Activated CD8-positive, alpha-beta memory T cell treated with anti-CD3 and anti-CD28 coated beads for 24 hours (primary cell): ENCODE data around the gene MAGIX.

Experiments
- DNase-seq: peaks from one replicate; pipeline ENCODE4 v3.0.0-alpha.2; 2020

Gene MAGIX

DNA sequence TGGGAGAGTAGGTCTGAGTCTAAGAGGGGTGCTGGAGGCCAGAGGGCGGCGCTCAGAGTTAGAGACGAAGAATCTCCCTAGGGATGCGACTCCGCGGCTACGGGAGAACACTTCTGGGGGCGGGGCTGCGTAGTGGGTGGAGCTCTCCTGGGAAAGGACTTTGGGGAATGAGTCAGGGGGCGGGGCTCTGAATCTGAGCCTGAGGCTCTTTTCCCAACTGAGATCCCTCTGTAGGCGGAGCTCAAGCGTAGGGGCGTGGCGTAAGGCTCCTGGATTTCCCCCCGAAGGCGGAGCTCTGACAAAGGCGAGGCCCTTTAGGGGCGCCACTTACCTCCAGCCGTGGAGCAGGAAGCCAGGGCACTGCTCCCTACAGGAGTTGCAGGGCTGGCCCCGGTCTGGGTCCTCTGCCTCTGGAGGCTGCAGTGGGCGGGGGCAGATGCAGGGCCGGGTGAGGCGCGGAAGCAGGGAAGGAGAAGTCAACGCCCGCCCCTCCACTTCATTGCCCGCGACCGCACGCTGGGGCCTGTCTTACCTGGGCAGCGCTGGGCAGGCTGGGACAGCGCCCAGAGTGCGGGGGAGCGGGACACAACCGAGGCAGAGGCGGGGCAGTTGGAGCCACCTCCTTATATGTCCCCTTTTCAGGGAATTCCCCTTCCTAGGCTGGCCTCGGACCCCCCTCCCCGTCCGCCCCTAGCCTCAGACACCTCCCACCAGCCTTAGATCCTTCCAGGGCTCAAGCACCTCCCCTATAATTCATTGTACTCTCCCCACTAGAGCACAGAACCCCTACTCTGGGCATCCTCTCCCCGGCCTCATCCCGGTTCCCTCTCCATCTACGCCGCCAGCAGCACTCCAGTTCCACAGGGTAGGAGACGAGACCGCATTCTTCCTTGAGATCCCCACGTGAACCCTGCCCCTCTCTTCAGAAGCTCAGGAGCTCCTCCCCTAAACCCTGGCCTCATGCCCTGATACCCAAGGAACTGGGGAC, 22.0 kb downstream of the MAGIX start:
- peak; percentile 65 for DNase-seq

GRCh38 chrX:49186125-49187027, 23.8 kb downstream of the MAGIX start, which contains the start of gene PRICKLE3:
Gene PRICKLE3, minus strand, starts transcription at chrX:49186373. Its CDS starts 76 bp downstream, at chrX:49186297.
- DNase-seq: peak; percentile 86

GRCh38 chrX:49187028-49187394, 24.5 kb downstream of the MAGIX start:
- no peak for DNase-seq

GRCh38 chrX:49187526-49187925, 25.0 kb downstream of the MAGIX start:
- no peak for DNase-seq

- no peak for DNase-seq
Observed at GRCh38 chrX:49188468-49189076, 26.0 kb downstream of the MAGIX start.

DNA sequence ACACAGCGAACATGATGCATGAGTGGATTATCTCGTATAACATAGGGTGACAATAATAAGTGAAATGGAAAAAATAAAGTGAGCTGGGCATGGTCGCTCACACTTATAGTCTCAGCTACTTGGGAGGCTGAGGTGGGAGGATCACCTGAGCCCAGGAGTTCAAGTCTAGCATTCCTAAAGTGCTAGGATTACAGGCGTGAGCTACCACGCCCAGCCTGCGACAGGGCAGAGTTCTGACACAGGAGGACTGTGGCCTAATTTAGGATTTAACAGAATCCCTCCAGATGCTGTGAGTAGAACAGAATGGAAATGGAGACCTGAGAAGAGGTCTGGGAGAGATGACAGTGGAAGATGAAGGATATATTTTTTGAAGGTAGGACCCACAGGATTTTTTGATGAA, 27.0 kb downstream of the MAGIX start:
- no peak for DNase-seq

- DNase-seq: peak; percentile 86
Observed at GRCh38 chrX:49190821-49191573, 28.4 kb downstream of the MAGIX start.

DNA sequence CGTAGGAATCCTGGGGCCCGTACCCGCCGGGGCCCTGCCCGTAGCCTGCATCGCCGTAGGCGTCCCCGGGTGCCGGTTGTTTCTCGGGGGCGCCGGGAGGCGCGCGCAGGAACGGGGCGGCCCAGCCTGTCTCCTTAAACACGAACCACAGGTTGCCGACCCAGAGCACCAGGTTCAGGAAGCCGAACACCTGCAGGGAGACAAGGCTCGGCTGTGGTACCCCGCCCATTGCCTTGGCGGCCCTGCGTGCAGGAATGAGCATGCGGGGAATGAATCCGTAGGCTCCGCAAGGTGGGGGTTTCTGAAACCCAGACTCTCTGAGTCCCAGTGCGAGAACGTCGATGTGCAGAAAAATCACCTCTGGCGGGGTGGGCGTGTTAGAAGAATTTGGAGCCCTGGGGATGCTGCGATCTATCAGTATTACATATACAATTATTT, 29.0 kb downstream of the MAGIX start:
- no peak for DNase-seq

DNA sequence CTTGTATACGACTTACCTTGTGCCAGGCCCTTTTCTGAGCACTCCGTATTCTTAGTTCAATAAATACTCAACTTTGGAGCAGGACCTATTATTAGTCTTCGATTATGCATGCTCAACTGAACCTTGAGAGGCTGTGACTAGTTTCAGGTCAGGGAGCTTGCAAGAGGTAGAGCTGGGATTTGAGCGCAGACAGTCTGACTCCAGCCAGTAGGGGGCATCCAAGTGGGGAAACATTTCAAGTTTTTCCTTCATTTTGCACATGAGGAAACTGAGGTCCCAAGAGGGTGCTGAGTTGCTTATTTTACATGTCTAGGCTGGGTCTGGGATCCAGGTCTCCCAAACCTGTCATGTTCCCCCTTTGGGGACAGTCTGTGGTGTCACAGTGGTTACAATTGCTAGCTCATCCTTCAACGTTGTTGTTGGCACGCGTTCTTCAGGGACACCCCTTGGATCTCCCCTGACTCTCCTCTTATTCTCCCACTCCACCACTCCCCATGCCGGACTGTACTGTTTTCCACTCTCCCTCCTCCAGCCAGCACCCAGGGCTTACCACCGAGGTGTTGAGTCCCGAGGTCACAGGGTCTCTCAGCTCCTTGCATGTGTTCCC, 30.3 kb downstream of the MAGIX start:
- DNase-seq: no peak

- no peak for DNase-seq
Observed at GRCh38 chrX:49193542-49193964, 31.0 kb downstream of the MAGIX start.

- no peak for DNase-seq
Observed at GRCh38 chrX:49197543-49198087, 35.1 kb downstream of the MAGIX start.

DNA sequence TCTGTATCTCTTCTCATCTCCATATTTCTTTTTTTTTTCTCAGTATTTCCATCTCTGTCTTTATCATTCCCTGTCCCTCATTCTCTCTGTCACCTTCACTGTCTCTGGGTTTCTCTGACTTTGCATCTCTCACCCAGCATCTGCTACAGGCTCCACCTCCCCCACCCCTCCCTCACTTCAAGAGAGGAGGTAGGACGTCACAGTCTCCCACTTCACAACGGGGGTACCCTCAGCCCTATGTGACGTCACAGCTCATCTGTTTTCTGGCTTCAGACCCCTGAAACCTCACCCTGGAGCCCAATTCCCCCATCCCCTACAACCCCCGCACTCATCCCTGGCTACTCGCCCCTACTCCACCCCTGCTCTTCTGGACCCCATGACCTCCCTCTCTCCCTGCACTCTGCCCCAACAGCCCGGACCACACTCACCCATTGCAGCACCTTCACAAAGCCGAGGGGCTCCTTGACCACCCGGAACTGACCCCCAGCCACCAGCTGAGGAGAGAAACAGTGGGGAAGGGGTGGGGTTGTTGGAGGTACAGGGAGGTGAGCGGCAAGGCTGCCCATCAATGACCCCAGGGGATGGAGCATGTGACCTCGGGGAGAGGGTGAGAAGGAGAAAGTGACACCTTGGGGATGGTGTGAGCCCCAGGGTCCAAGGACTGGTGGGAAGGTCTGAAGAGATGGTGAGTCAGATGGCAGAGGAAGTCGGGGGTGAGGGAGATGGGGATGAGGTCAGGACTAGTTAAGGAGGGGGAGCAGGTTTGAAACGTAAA, 36.2 kb downstream of the MAGIX start:
- DNase-seq: no peak

- no peak for DNase-seq
Observed at GRCh38 chrX:49199315-49199595, 36.7 kb downstream of the MAGIX start.

GRCh38 chrX:49199906-49200771, 37.6 kb downstream of the MAGIX start, which contains the start of gene SYP:
Gene SYP, minus strand, starts transcription at chrX:49200193. Its CDS starts 7 bp downstream, at chrX:49200186.
- peak; percentile 92 for DNase-seq

- no peak for DNase-seq
Observed at GRCh38 chrX:49202022-49202421, 39.5 kb downstream of the MAGIX start.

DNA sequence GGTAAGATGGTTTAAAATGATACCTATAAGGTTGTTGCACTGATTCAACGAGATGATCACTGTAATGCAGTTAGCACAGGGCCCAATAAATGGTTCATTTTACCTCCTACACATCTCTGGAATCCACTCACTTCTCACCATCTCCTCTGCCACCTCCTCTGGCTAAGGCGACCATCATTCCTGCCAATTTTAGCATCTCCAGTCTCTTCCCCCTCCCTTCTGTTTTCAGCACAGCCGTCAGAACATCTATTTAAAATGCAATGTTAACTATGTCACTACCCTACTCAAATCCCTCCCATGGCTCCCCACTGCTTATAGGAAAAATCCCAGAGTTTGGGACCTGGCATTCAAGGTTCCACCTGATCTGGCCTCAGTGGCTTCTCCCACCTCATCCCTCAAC, 41.0 kb downstream of the MAGIX start:
- no peak for DNase-seq

GRCh38 chrX:49204017-49204416, 41.5 kb downstream of the MAGIX start:
- DNase-seq: no peak

DNA sequence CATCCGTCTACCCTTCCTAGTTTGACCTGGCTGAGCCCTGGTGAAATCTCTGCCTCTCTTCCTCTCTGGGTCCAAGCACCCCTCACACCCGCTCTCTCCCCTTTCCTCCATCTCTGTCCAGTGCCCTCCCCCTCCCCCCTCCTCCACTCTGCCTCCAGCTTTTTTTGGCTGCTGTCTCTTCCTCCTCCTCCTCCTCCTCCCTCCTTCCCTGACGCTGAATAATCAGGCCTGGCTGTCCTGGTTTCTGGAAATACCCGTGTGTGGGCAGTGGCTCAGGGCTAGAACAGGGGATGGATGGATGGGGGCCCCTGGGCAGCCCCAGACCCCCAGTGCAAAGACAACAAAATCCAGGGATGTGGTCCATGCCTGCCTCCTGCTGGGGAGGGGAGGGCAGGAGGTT, 42.2 kb downstream of the MAGIX start:
- DNase-seq: no peak

- DNase-seq: no peak
Observed at GRCh38 chrX:49205443-49205842, 42.9 kb downstream of the MAGIX start.

- DNase-seq: no peak
Observed at GRCh38 chrX:49206543-49206942, 44.0 kb downstream of the MAGIX start.
